Skeletal muscle satellite cell (primary cell): ENCODE data around the gene SYVN1.

Experiments used
- H3K27me3 ChIP-seq: 2 replicates; pipeline ENCODE4 v1.7.0; 2013; ENCODE audit warnings: low read length; ENCODE audit not compliant: control insufficient read depth, insufficient read depth
- H3K36me3 ChIP-seq: 2 replicates; pipeline ENCODE4 v1.7.0; 2013; ENCODE audit warnings: mild to moderate bottlenecking, control low read depth, low read length; ENCODE audit not compliant: insufficient read depth
- H3K4me1 ChIP-seq: 2 replicates; pipeline ENCODE4 v1.7.0; 2013; ENCODE audit warnings: low read length; ENCODE audit not compliant: control insufficient read depth, insufficient read depth
- H3K4me2 ChIP-seq: 2 replicates; pipeline ENCODE4 v1.7.0; 2013; ENCODE audit warnings: mild to moderate bottlenecking, low read length
- H3K4me3 ChIP-seq: 2 replicates; pipeline ENCODE4 v1.7.0; 2013; ENCODE audit warnings: low read length
- H3K9ac ChIP-seq: 2 replicates; pipeline ENCODE4 v1.7.0; 2013; ENCODE audit warnings: mild to moderate bottlenecking, low read depth, low read length, moderate library complexity
- H3K9me3 ChIP-seq: replicated peaks from 2 replicates; pipeline ENCODE4 v1.7.0; 2013; ENCODE audit warnings: mild to moderate bottlenecking, control low read depth, low read length

The SYVN1 gene

GRCh38 chr11:65114538-65115171, 19.7 kb downstream of the SYVN1 start:
- Histone ChIP-seq H3K4me2 (no peak overlapping the region), H3K4me1 (peaks cover 32% of the 10 kb centered on the region), H3K9ac (no peak overlapping the region), H3K27me3 (no peaks in the 10 kb centered on the region), H3K9me3 (no peaks in the 10 kb centered on the region), H3K36me3 (peaks cover 22% of the 10 kb centered on the region), H3K4me3 (no peak overlapping the region)

GRCh38 chr11:65113839-65114238, 20.5 kb downstream of the SYVN1 start:
- Histone ChIP-seq H3K4me3 (no peak overlapping the region), H3K4me1 (peaks cover 32% of the 10 kb centered on the region), H3K36me3 (peaks cover 16% of the 10 kb centered on the region), H3K9ac (no peak overlapping the region), H3K27me3 (no peaks in the 10 kb centered on the region), H3K9me3 (no peaks in the 10 kb centered on the region), H3K4me2 (no peak overlapping the region)

- no peak overlapping the region for H3K9ac ChIP-seq
- no peak overlapping the region for H3K4me3 ChIP-seq
Measured at GRCh38 chr11:65113361-65113756, 21.0 kb downstream of the SYVN1 start.

GRCh38 chr11:65112546-65113360, 21.6 kb downstream of the SYVN1 start:
- Histone ChIP-seq H3K4me3 (peak overlapping the region; percentile 70), H3K4me2 (peak overlapping the region; percentile 96), H3K27me3 (no peaks in the 10 kb centered on the region), H3K36me3 (peaks cover 19% of the 10 kb centered on the region), H3K9ac (peak overlapping the region; percentile 45), H3K9me3 (no peaks in the 10 kb centered on the region), H3K4me1 (peaks cover 32% of the 10 kb centered on the region)

More at GRCh38 chr11:65113361-65113756, 21.0 kb downstream of the SYVN1 start:
- no peaks in the 10 kb centered on the region for H3K9me3 ChIP-seq
- peak overlapping the region; percentile 96 for H3K4me2 ChIP-seq
- peaks cover 32% of the 10 kb centered on the region for H3K4me1 ChIP-seq
- H3K27me3 ChIP-seq = no peaks in the 10 kb centered on the region
- H3K36me3 ChIP-seq = peaks cover 16% of the 10 kb centered on the region

- H3K27me3 ChIP-seq = no peaks in the 10 kb centered on the region
- peaks cover 32% of the 10 kb centered on the region for H3K4me1 ChIP-seq
- H3K4me3 ChIP-seq = peak within 1 kb of the TSS; percentile 70
- H3K9ac ChIP-seq = peak within 1 kb of the TSS; percentile 45
- peaks cover 19% of the 10 kb centered on the region for H3K36me3 ChIP-seq
- peak within 1 kb of the TSS; percentile 96 for H3K4me2 ChIP-seq
- H3K9me3 ChIP-seq = no peaks in the 10 kb centered on the region
Measured at GRCh38 chr11:65111744-65112545, 22.4 kb downstream of the SYVN1 start, which contains the start of gene TM7SF2. TSS of gene TM7SF2 (plus strand) at chr11:65111872. CDS start at chr11:65112016, 144 bp downstream.

- Histone ChIP-seq H3K4me2 (peak overlapping the region; percentile 96), H3K27me3 (no peaks in the 10 kb centered on the region), H3K4me3 (no peak overlapping the region), H3K36me3 (peaks cover 17% of the 10 kb centered on the region), H3K9me3 (no peaks in the 10 kb centered on the region), H3K9ac (no peak overlapping the region), H3K4me1 (peaks cover 25% of the 10 kb centered on the region)
Measured at GRCh38 chr11:65111159-65111743, 23.1 kb downstream of the SYVN1 start.

- H3K27me3 ChIP-seq = no peaks in the 10 kb centered on the region
- H3K9ac ChIP-seq = no peak overlapping the region
- peaks cover 20% of the 10 kb centered on the region for H3K4me1 ChIP-seq
- H3K4me3 ChIP-seq = no peak overlapping the region
- H3K9me3 ChIP-seq = no peaks in the 10 kb centered on the region
- H3K4me2 ChIP-seq = peak overlapping the region; percentile 36
- H3K36me3 ChIP-seq = peaks cover 10% of the 10 kb centered on the region
Measured at GRCh38 chr11:65110354-65110861, 23.9 kb downstream of the SYVN1 start.

GRCh38 chr11:65109231-65110198, 24.8 kb downstream of the SYVN1 start:
- no peak overlapping the region for H3K4me2 ChIP-seq
- H3K4me3 ChIP-seq = no peak overlapping the region
- no peaks in the 10 kb centered on the region for H3K9me3 ChIP-seq
- H3K4me1 ChIP-seq = peaks cover 20% of the 10 kb centered on the region
- no peaks in the 10 kb centered on the region for H3K27me3 ChIP-seq
- H3K36me3 ChIP-seq = peaks cover 10% of the 10 kb centered on the region
- no peak overlapping the region for H3K9ac ChIP-seq

- no peaks in the 10 kb centered on the region for H3K9me3 ChIP-seq
- peaks cover 20% of the 10 kb centered on the region for H3K4me1 ChIP-seq
- H3K36me3 ChIP-seq = peaks cover 10% of the 10 kb centered on the region
- no peak overlapping the region for H3K4me3 ChIP-seq
- no peak overlapping the region for H3K9ac ChIP-seq
- no peak overlapping the region for H3K4me2 ChIP-seq
- H3K27me3 ChIP-seq = no peaks in the 10 kb centered on the region
Measured at GRCh38 chr11:65108469-65109123, 25.7 kb downstream of the SYVN1 start.
